ENCODE data around the gene CBL.

Gene CBL

DNA sequence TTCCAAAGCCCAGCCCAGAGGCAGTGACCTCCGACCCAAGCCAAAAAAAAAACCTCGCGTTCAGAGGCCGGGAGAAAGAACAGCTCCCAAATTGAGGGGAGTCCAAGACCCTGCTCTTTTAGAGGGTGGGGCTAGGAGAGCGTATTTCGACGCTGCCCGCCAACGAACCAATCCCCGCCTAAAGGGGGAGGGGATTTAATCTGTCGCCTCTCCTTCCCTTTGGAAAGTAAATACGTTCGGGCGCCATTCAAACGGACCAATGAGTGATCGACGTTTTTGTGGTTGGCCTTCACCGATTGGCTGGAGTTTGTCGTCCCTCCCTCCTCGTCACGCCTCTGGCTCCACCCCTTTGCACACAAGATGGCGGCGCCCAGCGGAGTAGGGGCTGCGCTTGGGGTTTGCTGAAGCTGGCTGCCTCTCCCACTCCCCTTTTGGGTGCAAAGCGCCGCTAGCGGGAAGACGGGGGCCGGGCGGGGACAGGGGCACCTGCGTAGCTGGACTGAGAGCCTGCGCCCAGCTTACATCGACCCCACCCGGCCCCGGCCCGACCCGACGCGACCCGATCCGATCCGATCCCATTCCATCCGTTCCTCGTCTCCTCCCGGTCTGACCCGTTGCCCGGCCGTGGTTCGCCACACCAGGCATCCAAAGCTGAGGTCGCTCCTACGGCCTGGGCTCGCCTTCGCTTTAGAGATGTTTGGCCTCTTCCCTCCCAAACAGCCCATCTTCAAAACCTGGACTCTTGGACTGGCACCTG lies 128.2 kb downstream of the CBL start, which contains the start of gene RNF26:
RNF26 (plus strand) TSS at position 354 of the 757 bp plus-strand sequence. CDS start 596 bp downstream, outside the sequence.
- DNase-seq (ENCODE audit: low read depth): peak; percentile 98
- TF ChIP-seq, protein P1, sequence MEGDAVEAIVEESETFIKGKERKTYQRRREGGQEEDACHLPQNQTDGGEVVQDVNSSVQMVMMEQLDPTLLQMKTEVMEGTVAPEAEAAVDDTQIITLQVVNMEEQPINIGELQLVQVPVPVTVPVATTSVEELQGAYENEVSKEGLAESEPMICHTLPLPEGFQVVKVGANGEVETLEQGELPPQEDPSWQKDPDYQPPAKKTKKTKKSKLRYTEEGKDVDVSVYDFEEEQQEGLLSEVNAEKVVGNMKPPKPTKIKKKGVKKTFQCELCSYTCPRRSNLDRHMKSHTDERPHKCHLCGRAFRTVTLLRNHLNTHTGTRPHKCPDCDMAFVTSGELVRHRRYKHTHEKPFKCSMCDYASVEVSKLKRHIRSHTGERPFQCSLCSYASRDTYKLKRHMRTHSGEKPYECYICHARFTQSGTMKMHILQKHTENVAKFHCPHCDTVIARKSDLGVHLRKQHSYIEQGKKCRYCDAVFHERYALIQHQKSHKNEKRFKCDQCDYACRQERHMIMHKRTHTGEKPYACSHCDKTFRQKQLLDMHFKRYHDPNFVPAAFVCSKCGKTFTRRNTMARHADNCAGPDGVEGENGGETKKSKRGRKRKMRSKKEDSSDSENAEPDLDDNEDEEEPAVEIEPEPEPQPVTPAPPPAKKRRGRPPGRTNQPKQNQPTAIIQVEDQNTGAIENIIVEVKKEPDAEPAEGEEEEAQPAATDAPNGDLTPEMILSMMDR (conservative IDR thresholded peaks at IDR 0.05; ENCODE audit: control insufficient read depth, insufficient read depth, low read depth, low read length): no peak
- H3K4me3 ChIP-seq (ENCODE audit: control insufficient read depth, low read depth, low read length): peak within 1 kb of the TSS; percentile 89

DNA sequence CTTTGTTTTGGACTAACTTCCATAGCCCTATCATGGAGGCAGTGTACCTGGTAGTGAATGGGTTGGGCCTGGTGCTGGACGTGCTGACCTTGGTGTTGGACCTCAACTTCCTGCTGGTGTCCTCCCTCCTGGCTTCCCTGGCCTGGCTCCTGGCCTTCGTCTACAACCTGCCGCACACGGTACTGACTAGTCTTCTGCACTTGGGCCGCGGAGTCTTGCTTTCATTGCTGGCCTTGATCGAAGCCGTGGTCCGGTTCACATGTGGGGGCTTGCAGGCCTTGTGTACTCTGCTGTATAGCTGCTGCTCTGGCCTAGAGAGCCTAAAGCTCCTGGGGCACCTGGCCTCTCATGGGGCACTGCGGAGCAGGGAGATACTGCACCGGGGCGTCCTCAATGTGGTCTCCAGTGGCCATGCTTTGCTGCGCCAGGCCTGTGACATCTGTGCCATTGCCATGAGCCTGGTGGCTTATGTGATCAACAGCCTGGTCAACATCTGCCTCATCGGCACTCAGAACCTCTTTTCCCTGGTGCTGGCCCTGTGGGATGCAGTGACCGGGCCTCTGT lies 129.0 kb downstream of the CBL start:
- H3K4me3 ChIP-seq (ENCODE audit: control insufficient read depth, low read depth, low read length): peak overlapping the region; percentile 89
- DNase-seq (ENCODE audit: low read depth): no peak
- TF ChIP-seq, protein P1 (conservative IDR thresholded peaks at IDR 0.05; ENCODE audit: control insufficient read depth, insufficient read depth, low read depth, low read length): no peak

DNA sequence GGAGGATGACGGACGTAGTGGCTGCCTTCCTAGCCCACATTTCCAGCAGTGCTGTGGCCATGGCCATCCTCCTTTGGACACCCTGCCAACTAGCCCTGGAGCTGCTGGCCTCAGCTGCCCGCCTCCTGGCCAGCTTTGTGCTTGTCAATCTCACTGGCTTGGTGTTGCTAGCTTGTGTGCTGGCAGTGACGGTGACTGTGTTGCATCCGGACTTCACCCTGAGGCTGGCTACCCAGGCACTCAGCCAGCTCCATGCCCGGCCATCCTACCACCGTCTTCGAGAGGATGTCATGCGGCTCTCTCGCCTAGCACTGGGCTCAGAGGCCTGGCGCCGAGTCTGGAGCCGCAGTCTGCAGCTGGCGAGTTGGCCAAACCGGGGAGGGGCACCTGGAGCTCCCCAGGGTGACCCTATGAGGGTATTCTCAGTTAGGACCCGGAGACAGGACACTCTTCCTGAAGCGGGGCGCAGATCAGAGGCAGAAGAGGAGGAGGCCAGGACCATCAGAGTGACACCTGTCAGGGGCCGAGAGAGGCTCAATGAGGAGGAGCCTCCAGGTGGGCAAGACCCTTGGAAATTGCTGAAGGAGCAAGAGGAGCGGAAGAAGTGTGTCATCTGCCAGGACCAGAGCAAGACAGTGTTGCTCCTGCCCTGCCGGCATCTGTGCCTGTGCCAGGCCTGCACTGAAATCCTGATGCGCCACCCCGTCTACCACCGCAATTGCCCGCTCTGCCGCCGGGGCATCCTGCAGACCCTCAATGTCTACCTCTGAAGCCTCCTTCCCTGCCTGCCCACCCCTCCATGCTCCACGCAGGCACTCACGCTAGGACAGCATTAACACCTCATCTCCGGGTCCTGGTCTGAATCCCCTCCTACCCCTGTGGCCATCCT lies 129.8 kb downstream of the CBL start:
- TF ChIP-seq, protein P1 (conservative IDR thresholded peaks at IDR 0.05; ENCODE audit: control insufficient read depth, insufficient read depth, low read depth, low read length): no peak
- DNase-seq (ENCODE audit: low read depth): no peak
- H3K4me3 ChIP-seq (ENCODE audit: control insufficient read depth, low read depth, low read length): no peak overlapping the region

DNA sequence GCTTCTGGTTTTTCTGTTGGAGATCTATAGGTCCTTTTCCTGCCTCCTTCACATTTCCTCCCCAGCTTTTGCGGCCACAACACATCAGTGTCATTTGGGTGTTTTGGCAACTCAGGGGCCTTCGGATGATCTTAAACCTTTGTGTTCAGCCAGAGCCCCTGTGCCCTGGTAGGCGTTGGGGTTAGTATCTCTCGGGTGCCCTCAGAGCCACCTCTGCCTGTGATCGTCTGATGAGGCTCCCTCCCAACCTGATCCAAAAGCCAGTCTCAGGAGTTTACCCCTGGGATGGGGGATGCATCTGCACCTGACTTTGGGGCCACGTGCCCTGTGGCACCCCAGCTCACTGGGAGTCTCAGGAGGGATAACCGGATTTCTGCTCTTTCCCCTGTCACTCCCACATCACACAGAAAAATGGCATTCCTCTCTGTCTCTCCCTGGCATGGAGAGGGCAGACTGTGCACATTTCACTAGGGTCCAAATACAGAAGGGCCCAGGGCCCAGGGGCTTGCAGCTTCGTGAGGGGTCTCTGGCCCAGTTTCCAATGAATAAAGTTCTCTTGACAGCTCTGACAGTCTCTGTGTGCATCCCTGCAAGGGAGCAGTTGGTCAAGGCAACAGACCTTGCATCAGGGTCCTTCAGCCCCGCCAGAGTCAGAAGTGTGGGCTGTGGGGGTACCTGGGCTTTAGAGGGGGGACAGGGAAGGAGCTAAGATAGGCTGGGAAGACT lies 130.8 kb downstream of the CBL start:
- DNase-seq (ENCODE audit: low read depth): no peak
- TF ChIP-seq, protein P1 (conservative IDR thresholded peaks at IDR 0.05; ENCODE audit: control insufficient read depth, insufficient read depth, low read depth, low read length): no peak
- no peak overlapping the region for H3K4me3 ChIP-seq (ENCODE audit: control insufficient read depth, low read depth, low read length)

DNA sequence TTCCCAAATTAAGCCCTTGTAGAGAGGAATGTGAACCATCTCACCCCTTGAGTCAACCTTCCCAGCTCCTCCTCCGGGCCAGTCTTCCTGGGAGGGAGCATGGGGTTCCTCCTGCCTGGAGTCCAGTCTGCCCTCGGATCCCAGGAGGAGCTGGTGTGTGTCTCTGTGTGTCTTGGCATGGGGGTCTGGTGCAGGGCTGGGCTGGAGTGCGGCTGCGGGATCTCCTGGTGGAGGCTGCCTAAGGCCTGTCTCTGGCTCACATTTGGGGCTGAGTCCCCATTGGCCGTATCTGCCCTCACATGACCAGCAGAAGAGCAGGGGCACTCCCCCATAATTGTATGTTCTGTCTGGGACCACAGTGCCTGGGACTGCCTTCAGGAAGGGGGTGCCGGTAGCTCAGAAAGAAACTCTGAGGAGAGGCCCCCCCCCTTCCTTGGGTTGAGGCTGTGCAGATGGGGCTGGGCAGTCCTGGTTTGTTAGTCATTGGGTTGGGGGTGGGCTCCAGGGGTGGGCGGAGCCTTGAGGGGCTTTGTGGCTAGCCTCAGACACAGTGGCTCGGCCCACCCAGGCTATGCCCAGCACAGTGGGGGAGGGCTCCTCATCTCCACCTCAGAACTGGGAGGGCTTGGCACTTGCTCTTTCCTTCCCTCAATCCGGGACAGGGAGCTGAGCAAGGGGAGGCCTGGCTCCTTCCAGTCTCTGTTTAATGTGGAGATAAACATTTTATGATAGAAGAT lies 131.6 kb downstream of the CBL start:
- H3K4me3 ChIP-seq (ENCODE audit: control insufficient read depth, low read depth, low read length): no peak overlapping the region
- peak; percentile 48 for DNase-seq (ENCODE audit: low read depth)
- TF ChIP-seq, protein P1 (conservative IDR thresholded peaks at IDR 0.05; ENCODE audit: control insufficient read depth, insufficient read depth, low read depth, low read length): no peak
